Endothelial cell of umbilical vein (primary cell): Measurements from ENCODE around the gene GNG8. TPM values are rescaled to one million over a fixed set of nuclear protein-coding genes. Genes with fewer than 3 reads are reported as not detected.

Source experiments
- BruUV-seq: library from RNA; stranded (reverse); fragments of 400-500 nt; replicated peaks from 2 replicates; lab custom pipeline; 2021; lab: Mats Ljungman, UMichigan
- CTCF ChIA-PET: fragments of 300-600, 350-600 bp; sonication (Branson Sonifier 250); formaldehyde crosslinking; loops from one replicate; lab custom pipeline; 2021; ENCODE audit warnings: antibody characterized with exemption, inconsistent platforms; lab: Charles Lee
- POLR2A ChIA-PET: fragments of 300-600, 350-600 bp; sonication (Branson Sonifier 250); formaldehyde crosslinking; loops from one replicate; lab custom pipeline; 2021; ENCODE audit warnings: antibody characterized with exemption, inconsistent platforms; lab: Charles Lee
- DNase-seq: peaks from one replicate; pipeline ENCODE4 v3.0.0-alpha.2; 2011; ENCODE audit warnings: low read depth, low spot score
- FAIRE-seq: peaks from 2 replicates; lab custom pipeline; 2011; peaks lifted over from hg19 to GRCh38; lab: Jason Lieb, UNC
- H2AFZ ChIP-seq: 2 replicates; pipeline ENCODE4 v1.6.0; 2012; ENCODE audit warnings: low read depth, low read length, control low read depth, inconsistent platforms
- H3K27ac ChIP-seq: 2 replicates; pipeline ENCODE4 v1.5.1; 2011; ENCODE audit warnings: low read depth, mild to moderate bottlenecking, control low read depth, low read length, moderate library complexity; ENCODE audit not compliant: insufficient read depth
- H3K27me3 ChIP-seq, 2 experiments: 2 replicates each; pipeline versions ENCODE4 v1.6.0 to v1.6.1; 2011; ENCODE audit warnings: low read length in 2 of 2, mixed read lengths in 1 of 2; ENCODE audit not compliant: control insufficient read depth in 2 of 2, insufficient read depth in 2 of 2
- H3K36me3 ChIP-seq, 2 experiments: 2 replicates in 1 of 2; 3 replicates in 1 of 2; pipeline ENCODE4 v1.5.1; 2011; ENCODE audit warnings: low read length in 2 of 2, mild to moderate bottlenecking in 1 of 2, moderate library complexity in 1 of 2; ENCODE audit not compliant: control insufficient read depth in 2 of 2, insufficient read depth in 2 of 2; ENCODE audit errors: extremely low read depth in 1 of 2
- H3K4me1 ChIP-seq: 3 replicates; pipeline ENCODE4 v1.5.1; 2011; ENCODE audit warnings: mild to moderate bottlenecking, low read length; ENCODE audit not compliant: control insufficient read depth, insufficient read depth; ENCODE audit errors: extremely low read depth
- H3K4me2 ChIP-seq: 2 replicates; pipeline ENCODE4 v1.6.1; 2011; ENCODE audit warnings: low read length, control low read depth, mixed read lengths; ENCODE audit not compliant: insufficient read depth
- H3K4me3 ChIP-seq, 3 experiments: fragments of 200-600 bp in 1 of 3; sonication (generic), shearing (Covaris generic) in 1 of 3; replicated peaks in 1 of 3; 2 replicates each; pipeline ENCODE4 v1.5.1; 2011 to 2016; ENCODE audit warnings: control low read depth in 3 of 3, low read length in 3 of 3, mild to moderate bottlenecking in 2 of 3, inconsistent platforms in 1 of 3, low read depth in 1 of 3, moderate library complexity in 1 of 3; ENCODE audit not compliant: insufficient read depth in 1 of 3
- H3K79me2 ChIP-seq: 2 replicates; pipeline ENCODE4 v1.6.0; 2012; ENCODE audit warnings: low read length, inconsistent platforms; ENCODE audit not compliant: control insufficient read depth, insufficient read depth
- H3K9ac ChIP-seq: replicated peaks from 2 replicates; pipeline ENCODE3; 2011; ENCODE audit warnings: low read length, control low read depth; ENCODE audit not compliant: insufficient read depth; ENCODE audit errors: extremely low read depth
- H3K9me1 ChIP-seq: replicated peaks from 3 replicates; pipeline ENCODE4 v1.6.0; 2011; ENCODE audit warnings: mild to moderate bottlenecking, low read length; ENCODE audit not compliant: control insufficient read depth, insufficient read depth; ENCODE audit errors: extremely low read depth
- H3K9me3 ChIP-seq: replicated peaks from 2 replicates; pipeline ENCODE4 v1.5.1; 2012; ENCODE audit warnings: low read length, inconsistent platforms; ENCODE audit not compliant: control insufficient read depth, insufficient read depth
- H4K20me1 ChIP-seq: replicated peaks from 2 replicates; pipeline ENCODE3; 2011; ENCODE audit warnings: mild to moderate bottlenecking, low read length; ENCODE audit not compliant: control insufficient read depth, insufficient read depth; ENCODE audit errors: extremely low read depth
- EZH2 ChIP-seq: IDR thresholded peaks from 2 replicates; pipeline ENCODE4 v1.6.1; 2012; ENCODE audit warnings: borderline replicate concordance, low read depth, mild to moderate bottlenecking, moderate library complexity, low read length, inconsistent platforms; ENCODE audit not compliant: severe bottlenecking
- FOS ChIP-seq: IDR thresholded peaks from 2 replicates; pipeline ENCODE4 v1.6.1; 2011; ENCODE audit warnings: mild to moderate bottlenecking, low read length, moderate library complexity, borderline replicate concordance; ENCODE audit not compliant: insufficient read depth
- GATA2 ChIP-seq: IDR thresholded peaks from 2 replicates; pipeline ENCODE4 v1.7.0; 2011; ENCODE audit warnings: low read depth, mild to moderate bottlenecking, moderate library complexity, mixed read lengths, low read length; ENCODE audit not compliant: insufficient read length, insufficient read depth
- JUN ChIP-seq: IDR thresholded peaks from 2 replicates; pipeline ENCODE4 v1.6.1; 2011; ENCODE audit warnings: borderline replicate concordance, low read depth; ENCODE audit not compliant: insufficient read length, insufficient read depth
- MYC ChIP-seq: IDR thresholded peaks from one replicate; pipeline ENCODE4 v1.6.1; 2011; ENCODE audit warnings: mild to moderate bottlenecking, low read depth, low read length
- POLR2A ChIP-seq: IDR thresholded peaks from 2 replicates; pipeline ENCODE4 v1.6.1; 2012; ENCODE audit warnings: low read depth, mild to moderate bottlenecking, control low read depth, low read length
- POLR2AphosphoS5 ChIP-seq: IDR thresholded peaks from 2 replicates; pipeline ENCODE4 v1.6.1; 2012; ENCODE audit warnings: low read depth, mild to moderate bottlenecking, control low read depth, low read length, moderate library complexity; ENCODE audit not compliant: insufficient read depth
- dilution Hi-C: fragments of 300-500 bp; cut with MboI; formaldehyde crosslinking; loops from one replicate; pipeline ENCODE4 v1.15.0; 2019; ENCODE audit warnings: low sequenced_read_pairs; ENCODE audit not compliant: extremely low pct_ligation_motif_present
- intact Hi-C: fragments of 100-400 bp; cut with micrococcal nuclease; formaldehyde crosslinking; loops from one replicate; pipeline ENCODE4 v1.10.0; 2022
- polyA plus RNA-seq, 4 experiments: library from polyadenylated mRNA; depleted of rRNA in 3 of 4; stranded (reverse) in 3 of 4; unstranded in 1 of 4; fragments of >200 nt; gene quantifications; 2 replicates each; pipeline versions ENCODE4 v1.2.1 to v1.2.3, GENCODE V29; 2011 to 2012; ENCODE audit warnings: missing spikeins in 1 of 4
- total RNA-seq: library from RNA; stranded (reverse); gene quantifications from 2 replicates; pipeline ENCODE4 v1.2.3, GENCODE V29; 2021
- TF ChIP-seq, protein P1 (sequence below): IDR thresholded peaks from 2 replicates; pipeline ENCODE4 v1.6.1; 2011; ENCODE audit not compliant: insufficient read depth, insufficient read length
- TF ChIP-seq, protein P2 (sequence below), 2 donors: IDR thresholded peaks; 1 replicate in 1 of 2; 2 replicates in 1 of 2; pipeline ENCODE4 v1.5.1; 2011; ENCODE audit warnings: low read length in 2 of 2, mild to moderate bottlenecking in 2 of 2, moderate library complexity in 2 of 2, control low read depth in 1 of 2, inconsistent platforms in 1 of 2, low read depth in 1 of 2; ENCODE audit not compliant: insufficient read depth in 1 of 2; ENCODE audit errors: extremely low read depth in 1 of 2

Gene GNG8
- total and polyA plus RNA-seq, 2 donors (not counting 3 experiments of a cell fraction or from before 2014, with no cell fraction given), result not detected

DNA sequence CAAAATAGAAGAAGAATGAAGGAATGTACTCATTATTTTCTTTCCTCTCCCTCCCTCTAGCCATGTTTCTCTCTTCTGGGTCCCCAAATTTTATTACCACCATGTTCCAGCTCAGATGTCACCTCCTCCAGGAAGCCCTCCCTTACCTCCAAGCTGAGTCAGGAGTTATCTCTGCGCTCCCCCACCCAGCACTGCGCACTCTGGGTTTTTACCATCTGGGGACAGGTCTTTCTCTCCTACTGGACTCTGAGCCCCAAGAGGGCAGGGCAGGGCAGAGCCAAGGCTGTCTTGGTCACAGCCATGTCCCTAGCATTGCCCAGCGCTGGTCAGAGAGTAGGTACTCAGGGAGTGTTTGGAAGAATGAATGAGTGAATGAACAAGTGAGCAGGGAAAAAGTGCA lies 2.9 kb downstream of the GNG8 start:
- Histone ChIP-seq H3K36me3 (no peaks in the 10 kb centered on the region), H3K4me1 (peaks cover 2% of the 10 kb centered on the region), H3K27ac (no peak overlapping the region), H3K4me2 (no peak overlapping the region), H3K9ac (no peak overlapping the region), H3K27me3 (peaks cover 0 to 12% of the 10 kb centered on the region in 2 experiments), H3K79me2 (no peaks in the 10 kb centered on the region), H3K9me3 (no peaks in the 10 kb centered on the region), H4K20me1 (no peaks in the 10 kb centered on the region), H2AFZ (no peak overlapping the region), H3K9me1 (no peaks in the 10 kb centered on the region), H3K4me3 (no peak overlapping the region)
- ChIA-PET CTCF (interaction anchor here (0.8 to 5.1 kb wide), 4 partner anchors 14 to 29 kb away, joined by 3 to 39 read pairs (median 18); partner anchors contain the start of gene DACT3), POLR2A (no interaction called here)
- intact Hi-C loops (no loop called here), dilution Hi-C loops (no loop called here)
- TF ChIP-seq EZH2 (no peak), JUN (no peak), FOS (no peak), POLR2A (no peak), GATA2 (no peak), MYC (no peak), POLR2AphosphoS5 (no peak)
- TF ChIP-seq, protein P1, sequence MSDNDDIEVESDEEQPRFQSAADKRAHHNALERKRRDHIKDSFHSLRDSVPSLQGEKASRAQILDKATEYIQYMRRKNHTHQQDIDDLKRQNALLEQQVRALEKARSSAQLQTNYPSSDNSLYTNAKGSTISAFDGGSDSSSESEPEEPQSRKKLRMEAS, result no peak
- TF ChIP-seq, protein P2, sequence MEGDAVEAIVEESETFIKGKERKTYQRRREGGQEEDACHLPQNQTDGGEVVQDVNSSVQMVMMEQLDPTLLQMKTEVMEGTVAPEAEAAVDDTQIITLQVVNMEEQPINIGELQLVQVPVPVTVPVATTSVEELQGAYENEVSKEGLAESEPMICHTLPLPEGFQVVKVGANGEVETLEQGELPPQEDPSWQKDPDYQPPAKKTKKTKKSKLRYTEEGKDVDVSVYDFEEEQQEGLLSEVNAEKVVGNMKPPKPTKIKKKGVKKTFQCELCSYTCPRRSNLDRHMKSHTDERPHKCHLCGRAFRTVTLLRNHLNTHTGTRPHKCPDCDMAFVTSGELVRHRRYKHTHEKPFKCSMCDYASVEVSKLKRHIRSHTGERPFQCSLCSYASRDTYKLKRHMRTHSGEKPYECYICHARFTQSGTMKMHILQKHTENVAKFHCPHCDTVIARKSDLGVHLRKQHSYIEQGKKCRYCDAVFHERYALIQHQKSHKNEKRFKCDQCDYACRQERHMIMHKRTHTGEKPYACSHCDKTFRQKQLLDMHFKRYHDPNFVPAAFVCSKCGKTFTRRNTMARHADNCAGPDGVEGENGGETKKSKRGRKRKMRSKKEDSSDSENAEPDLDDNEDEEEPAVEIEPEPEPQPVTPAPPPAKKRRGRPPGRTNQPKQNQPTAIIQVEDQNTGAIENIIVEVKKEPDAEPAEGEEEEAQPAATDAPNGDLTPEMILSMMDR (IDR thresholded peaks at IDR 0.05; ENCODE audit: extremely low read depth in 1 of 2, insufficient read depth in 1 of 2, low read depth in 1 of 2, low read length in 2 of 2), result no peak
- DNase-seq (no peak), FAIRE-seq (no peak)
- BruUV-seq, result no TSS peak
